Measurements from ENCODE around the gene INPP5A.

Gene INPP5A

GRCh38 chr10:132701099-132701845 is 163.7 kb downstream of the INPP5A start (continued):
- TF ChIP-seq CREB5 (CRISPR knock-in tag; IDR thresholded peaks at IDR 0.05; ENCODE audit: low read depth) (no peak), TCF4 (CRISPR knock-in tag; IDR thresholded peaks at IDR 0.05; ENCODE audit: borderline replicate concordance) (no peak), OSR1 (CRISPR knock-in tag; IDR thresholded peaks at IDR 0.05) (no peak)

GRCh38 chr10:132701846-132702190 is 164.2 kb downstream of the INPP5A start:
- no peak for TF ChIP-seq ZFP3 (CRISPR knock-in tag; IDR thresholded peaks at IDR 0.05)
- no peak for TF ChIP-seq CSRNP3 (CRISPR knock-in tag; IDR thresholded peaks at IDR 0.05)
- no peak for TF ChIP-seq BACH2 (CRISPR knock-in tag; IDR thresholded peaks at IDR 0.05; ENCODE audit: borderline replicate concordance)
- TF ChIP-seq ARNTL (CRISPR knock-in tag; IDR thresholded peaks at IDR 0.05; ENCODE audit: borderline replicate concordance, low read depth) = no peak
- no peak for TF ChIP-seq RARB (CRISPR knock-in tag; IDR thresholded peaks at IDR 0.05)
- no peak for TF ChIP-seq SNAI2 (CRISPR knock-in tag; IDR thresholded peaks at IDR 0.05)
- TF ChIP-seq GLIS3 (CRISPR knock-in tag; IDR thresholded peaks at IDR 0.05) = no peak
- no peak for ATAC-seq

GRCh38 chr10:132702601-132703418 is 165.2 kb downstream of the INPP5A start:
- TF ChIP-seq TOX (CRISPR knock-in tag; IDR thresholded peaks at IDR 0.05; ENCODE audit: borderline replicate concordance) (no peak), SNAI2 (CRISPR knock-in tag; IDR thresholded peaks at IDR 0.05) (no peak), GLIS3 (CRISPR knock-in tag; IDR thresholded peaks at IDR 0.05) (no peak), RARB (CRISPR knock-in tag; IDR thresholded peaks at IDR 0.05) (no peak), ISL1 (CRISPR knock-in tag; IDR thresholded peaks at IDR 0.05) (no peak), POU6F1 (CRISPR knock-in tag; IDR thresholded peaks at IDR 0.05; ENCODE audit: borderline replicate concordance, low read depth) (no peak), TSHZ2 (CRISPR knock-in tag; IDR thresholded peaks at IDR 0.05) (no peak), ESRRG (CRISPR knock-in tag; IDR thresholded peaks at IDR 0.05) (no peak), ZFP30 (CRISPR knock-in tag; IDR thresholded peaks at IDR 0.05) (no peak), PATZ1 (CRISPR knock-in tag; IDR thresholded peaks at IDR 0.05; ENCODE audit: borderline replicate concordance) (no peak), OSR1 (CRISPR knock-in tag; IDR thresholded peaks at IDR 0.05) (no peak)
- no peak for ATAC-seq

Measured in SK-N-SH treated with all-trans-retinoic acid at 6 μM for 48 hours (cell line).